ENCODE data around the gene SLC39A10.

DNA sequence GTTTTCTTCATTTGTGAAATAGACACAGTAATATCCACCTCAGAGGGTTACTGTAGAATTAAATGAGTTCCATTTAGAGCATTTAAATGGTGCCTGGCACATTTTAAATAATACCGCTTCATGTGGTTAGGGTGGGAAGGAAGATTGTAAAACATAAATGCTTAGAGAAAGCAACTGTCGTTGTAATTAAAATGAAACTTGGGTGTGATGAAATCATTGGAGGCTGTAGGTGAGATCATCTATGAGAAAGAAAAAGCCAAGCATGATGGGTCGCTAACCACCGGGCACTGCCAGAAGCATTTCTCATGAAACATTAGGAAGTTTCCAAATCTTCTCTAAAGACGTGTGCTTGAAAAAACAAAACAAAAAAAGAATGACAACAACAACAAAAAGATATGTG is 8.2 kb upstream of the SLC39A10 start:
- TF ChIP-seq, protein P1, sequence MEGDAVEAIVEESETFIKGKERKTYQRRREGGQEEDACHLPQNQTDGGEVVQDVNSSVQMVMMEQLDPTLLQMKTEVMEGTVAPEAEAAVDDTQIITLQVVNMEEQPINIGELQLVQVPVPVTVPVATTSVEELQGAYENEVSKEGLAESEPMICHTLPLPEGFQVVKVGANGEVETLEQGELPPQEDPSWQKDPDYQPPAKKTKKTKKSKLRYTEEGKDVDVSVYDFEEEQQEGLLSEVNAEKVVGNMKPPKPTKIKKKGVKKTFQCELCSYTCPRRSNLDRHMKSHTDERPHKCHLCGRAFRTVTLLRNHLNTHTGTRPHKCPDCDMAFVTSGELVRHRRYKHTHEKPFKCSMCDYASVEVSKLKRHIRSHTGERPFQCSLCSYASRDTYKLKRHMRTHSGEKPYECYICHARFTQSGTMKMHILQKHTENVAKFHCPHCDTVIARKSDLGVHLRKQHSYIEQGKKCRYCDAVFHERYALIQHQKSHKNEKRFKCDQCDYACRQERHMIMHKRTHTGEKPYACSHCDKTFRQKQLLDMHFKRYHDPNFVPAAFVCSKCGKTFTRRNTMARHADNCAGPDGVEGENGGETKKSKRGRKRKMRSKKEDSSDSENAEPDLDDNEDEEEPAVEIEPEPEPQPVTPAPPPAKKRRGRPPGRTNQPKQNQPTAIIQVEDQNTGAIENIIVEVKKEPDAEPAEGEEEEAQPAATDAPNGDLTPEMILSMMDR (IDR thresholded peaks at IDR 0.05 in 4 of 5, conservative IDR thresholded peaks at IDR 0.05 in 1 of 5), result no peak
- TF ChIP-seq POLR2A (IDR thresholded peaks at IDR 0.05), result no peak
